Jurkat, Clone E6-1 (cell line): ENCODE results near the gene SYCE1. TPM values are rescaled to one million over a fixed set of nuclear protein-coding genes. Genes with fewer than 3 reads are reported as not detected.
"Not testable (repeated sequence)": the region's sequence is repeated elsewhere in the genome, so short reads cannot be mapped to it uniquely, and the experiment has no call there.

ENCODE experiments used
- DNase-seq: peaks from one replicate; pipeline ENCODE4 v3.0.0-alpha.2; 2011; ENCODE audit warnings: low read depth, low spot score
- H3K4me3 ChIP-seq: 2 replicates; pipeline ENCODE4 v1.5.1; 2011; ENCODE audit warnings: mild to moderate bottlenecking, low read length, control low read depth, moderate library complexity
- polyA plus RNA-seq: library from polyadenylated mRNA; unstranded; fragments of >200 nt; gene quantifications from one replicate; pipeline ENCODE4 v1.2.1, GENCODE V29; 2012; ENCODE audit warnings: missing spikeins; ENCODE audit not compliant: insufficient read length, insufficient read depth

Gene SYCE1, protein sequence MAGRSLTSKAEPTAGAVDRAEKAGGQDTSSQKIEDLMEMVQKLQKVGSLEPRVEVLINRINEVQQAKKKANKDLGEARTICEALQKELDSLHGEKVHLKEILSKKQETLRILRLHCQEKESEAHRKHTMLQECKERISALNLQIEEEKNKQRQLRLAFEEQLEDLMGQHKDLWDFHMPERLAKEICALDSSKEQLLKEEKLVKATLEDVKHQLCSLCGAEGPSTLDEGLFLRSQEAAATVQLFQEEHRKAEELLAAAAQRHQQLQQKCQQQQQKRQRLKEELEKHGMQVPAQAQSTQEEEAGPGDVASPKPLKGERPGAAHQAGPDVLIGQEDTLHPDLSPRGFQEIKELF
- not detected for polyA plus RNA-seq

DNA sequence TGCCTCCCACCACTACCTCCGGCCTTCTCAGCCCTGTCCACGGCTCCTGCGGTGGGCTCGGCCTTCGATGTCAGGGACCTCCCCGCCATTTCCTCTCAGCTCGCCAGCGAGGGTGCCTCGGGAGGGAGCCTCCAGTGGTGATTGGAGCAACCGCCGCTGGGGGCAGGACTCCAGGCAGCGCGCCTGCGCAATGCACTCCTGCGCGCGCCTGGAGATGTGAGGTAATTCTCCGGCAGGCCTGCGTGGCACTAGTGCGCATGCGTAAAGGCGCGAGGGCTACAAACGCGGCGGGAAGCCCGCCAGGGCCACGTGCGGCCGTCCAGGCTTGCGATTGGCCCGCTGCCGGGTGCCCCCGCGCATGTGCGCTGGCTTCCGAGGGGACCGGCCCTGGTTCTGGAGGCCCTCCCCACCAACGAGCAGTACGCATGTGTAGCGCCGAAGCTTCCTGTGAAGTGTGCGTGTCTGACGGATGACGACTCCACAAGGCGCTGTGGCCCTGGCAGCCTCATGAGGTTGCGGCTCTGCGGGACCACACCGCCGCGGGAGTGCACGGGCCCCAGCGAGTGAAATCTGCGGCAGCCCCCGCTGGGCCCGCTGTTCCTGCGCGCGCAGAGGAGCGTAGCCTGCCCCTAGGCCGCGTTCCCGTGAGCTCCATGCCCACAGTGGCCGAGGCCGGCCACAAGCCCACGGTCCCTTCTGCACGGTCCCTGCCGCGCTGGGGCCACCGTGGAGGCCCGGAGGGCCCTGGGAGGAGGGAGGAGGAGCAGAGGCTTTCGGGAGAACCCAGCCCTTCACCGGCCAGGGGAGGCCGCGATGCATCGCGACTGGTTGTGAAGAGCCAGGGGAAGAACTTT, at the start of gene SYCE1:
SYCE1 (minus strand) TSS at position 143 of the 854 bp plus-strand sequence; CDS start at position 89, 54 bp downstream.
- H3K4me3 ChIP-seq, result no peak within 1 kb of the TSS
- DNase-seq, result no peak

- H3K4me3 ChIP-seq, result no peak overlapping the region
These were observed 49.6 kb upstream of the SYCE1 start for GRCh38 chr10:133614830-133615580.

GRCh38 chr10:133613699-133614098, 48.3 kb upstream of the SYCE1 start:
- no peak for DNase-seq
- no peak overlapping the region for H3K4me3 ChIP-seq

More at GRCh38 chr10:133614830-133615580, 49.6 kb upstream of the SYCE1 start:
- DNase-seq, result no peak

DNA sequence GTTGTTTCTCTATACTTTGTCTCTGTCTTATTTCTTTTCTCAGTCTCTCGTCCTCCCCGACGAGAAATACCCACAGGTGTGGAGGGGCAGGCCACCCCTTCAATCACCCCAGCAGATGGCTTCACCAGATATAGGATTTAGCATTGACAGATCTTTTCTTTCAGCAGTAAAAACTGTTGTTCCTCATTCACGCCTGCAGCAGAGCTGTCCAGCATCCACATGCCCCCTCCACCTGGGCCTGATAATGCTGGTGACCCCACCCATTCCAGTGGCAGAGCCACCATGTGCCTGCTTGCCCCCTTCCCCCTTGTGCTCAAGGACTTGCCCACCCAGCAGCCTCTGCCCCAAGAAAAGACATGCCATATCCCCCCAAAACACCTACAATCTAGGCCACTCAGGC, 45.7 kb upstream of the SYCE1 start:
- no peak for DNase-seq

DNA sequence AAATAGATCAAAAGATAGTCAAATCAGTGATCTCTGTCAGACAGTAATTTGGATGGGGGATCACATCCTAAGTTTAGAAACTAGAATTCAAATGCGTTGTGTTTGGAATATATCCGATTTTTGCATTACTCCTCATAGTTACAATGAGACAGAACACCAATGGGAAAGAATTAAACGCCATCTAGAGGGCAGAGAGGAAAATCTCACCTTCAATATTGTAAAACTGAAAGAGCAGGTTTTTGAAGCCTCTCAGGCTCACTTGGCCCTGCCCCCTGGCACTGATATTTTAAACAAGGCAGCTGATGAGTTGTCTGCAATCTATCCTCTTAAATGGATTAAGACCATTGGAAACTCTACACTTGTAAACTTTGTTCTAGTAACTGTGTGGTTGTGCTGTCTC, 43.5 kb upstream of the SYCE1 start:
- no peak overlapping the region for H3K4me3 ChIP-seq
- DNase-seq, result peak; percentile 47

More for the DNA sequence above, 45.7 kb upstream of the SYCE1 start:
- H3K4me3 ChIP-seq, result no peak overlapping the region

DNA sequence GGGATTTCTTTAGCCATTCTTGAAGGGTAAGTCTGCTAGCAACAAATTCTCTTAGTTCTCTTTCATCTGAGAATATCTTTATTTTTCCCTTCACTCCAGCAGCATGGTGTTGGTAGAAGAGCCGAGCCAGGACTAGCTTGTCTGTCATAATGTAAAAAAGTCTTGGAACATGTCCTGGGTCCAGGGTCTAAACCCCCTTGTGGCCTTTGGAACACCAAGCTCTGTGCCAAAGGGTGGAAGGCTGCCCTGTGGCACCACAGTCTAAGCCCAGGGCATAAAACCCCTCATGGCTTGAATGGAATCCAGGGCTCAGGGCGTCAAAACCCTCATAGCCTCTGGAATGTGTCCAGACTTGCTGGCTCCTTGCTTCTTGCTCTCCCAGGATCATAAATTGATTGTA, 38.1 kb upstream of the SYCE1 start:
- H3K4me3 ChIP-seq, DNase-seq: not testable (repeated sequence)

GRCh38 chr10:133600657-133601056, 35.3 kb upstream of the SYCE1 start:
- no peak overlapping the region for H3K4me3 ChIP-seq
- DNase-seq, result no peak

GRCh38 chr10:133599869-133600268, 34.5 kb upstream of the SYCE1 start:
- not testable (repeated sequence) for DNase-seq

DNA sequence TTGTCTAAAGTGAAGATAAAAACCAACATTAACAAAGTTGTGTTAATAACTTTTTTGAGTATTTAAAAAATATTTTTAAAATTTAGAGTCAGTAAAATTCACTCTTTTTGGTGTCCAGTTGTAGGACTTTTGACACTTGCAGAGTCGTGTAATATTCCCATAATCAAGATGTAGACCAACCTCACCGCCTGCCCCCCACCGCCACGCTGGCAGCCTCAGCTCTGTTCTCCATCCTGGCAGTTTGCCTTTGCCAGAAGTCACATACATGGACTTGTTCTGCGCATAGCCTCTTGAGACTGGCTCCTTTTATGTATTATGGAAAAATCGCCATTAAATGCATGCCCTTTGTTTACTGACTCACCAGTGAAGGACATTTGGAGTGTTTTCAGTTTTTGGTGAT, 27.3 kb upstream of the SYCE1 start:
- DNase-seq, result no peak
- H3K4me3 ChIP-seq, result no peak overlapping the region

More at GRCh38 chr10:133599869-133600268, 34.5 kb upstream of the SYCE1 start:
- H3K4me3 ChIP-seq, result not testable (repeated sequence)

- H3K4me3 ChIP-seq, result no peak overlapping the region
- no peak for DNase-seq
These were observed 25.6 kb upstream of the SYCE1 start for GRCh38 chr10:133590970-133591359.

DNA sequence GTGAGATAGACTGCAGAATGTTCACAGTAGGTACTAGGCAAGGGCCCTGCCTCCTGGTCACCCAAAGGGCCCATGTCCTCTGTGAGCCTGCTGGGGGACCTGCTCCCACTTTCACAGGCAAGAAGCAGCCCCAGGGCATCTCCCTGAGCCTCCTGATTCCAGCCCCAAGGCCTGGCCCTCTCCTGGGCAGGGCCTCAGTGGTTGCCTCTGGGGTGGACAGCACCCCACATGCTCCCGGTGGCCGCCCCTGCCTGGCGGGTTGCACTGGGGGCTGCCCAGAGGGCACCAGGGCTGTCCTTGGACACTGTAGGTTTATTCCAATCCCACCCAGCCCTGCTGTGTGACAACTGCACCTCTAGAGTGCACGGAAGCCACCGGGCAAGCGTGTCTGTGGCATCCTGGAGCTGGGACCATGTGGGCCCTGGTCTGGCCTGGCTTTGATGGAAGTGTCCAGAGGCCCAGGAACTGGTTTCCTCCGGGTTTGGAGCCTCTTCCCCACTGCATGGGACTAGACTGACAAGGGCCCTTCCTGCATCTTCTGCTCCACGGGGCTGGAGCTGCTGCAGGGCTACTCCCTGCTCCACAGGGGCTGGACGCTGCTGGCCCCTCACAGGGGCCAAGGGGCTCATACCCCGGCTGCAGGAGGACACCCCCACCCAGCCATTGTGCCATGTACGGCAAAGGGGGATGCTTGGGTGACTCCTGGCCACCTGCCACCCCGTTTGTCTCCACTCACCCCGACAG, 25.0 kb upstream of the SYCE1 start:
- H3K4me3 ChIP-seq, result no peak overlapping the region
- no peak for DNase-seq

DNA sequence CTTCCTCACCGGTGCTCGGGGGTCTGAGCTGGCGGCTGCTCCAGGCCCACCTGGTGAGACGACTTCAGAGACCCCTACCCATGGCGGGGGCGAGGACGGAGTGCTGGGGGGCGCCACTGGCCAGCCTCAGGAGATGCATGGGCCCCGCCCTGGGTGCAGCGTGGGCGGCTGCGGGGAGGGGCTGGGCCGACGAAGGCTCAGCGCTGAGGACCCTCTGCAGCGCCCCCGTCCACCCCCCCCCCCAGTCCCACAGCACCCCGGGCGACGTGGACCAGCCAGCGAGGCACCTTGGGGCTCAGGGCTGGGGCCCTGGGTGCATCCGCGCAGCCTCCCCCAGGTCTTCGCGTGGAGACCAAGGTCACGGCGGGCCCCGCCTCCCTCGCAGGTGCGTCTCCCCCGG, 11.7 kb upstream of the SYCE1 start:
- H3K4me3 ChIP-seq, DNase-seq: not testable (repeated sequence)

DNA sequence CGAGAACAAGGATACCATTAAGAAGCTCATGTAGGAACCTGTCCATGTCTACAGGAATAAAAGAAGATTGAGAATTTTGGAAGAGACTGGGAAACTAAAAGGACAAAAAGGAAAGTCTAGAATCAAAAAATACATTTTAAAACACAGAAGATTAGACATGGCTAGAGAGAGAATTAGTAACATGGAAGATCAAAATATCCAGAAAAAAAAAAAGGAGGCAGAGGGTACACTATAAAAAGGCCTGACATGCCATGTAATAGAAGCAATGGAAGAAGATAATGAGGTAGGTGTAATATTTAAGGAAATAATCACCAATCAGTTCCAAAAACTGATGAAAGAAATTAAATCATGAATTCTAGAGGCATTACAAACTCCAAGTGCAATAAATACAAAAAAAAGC, 8.1 kb upstream of the SYCE1 start:
- H3K4me3 ChIP-seq, DNase-seq: not testable (repeated sequence)

- not testable (repeated sequence) for DNase-seq, H3K4me3 ChIP-seq
These were observed 6.7 kb upstream of the SYCE1 start for GRCh38 chr10:133572055-133572454.

- not testable (repeated sequence) for DNase-seq, H3K4me3 ChIP-seq
These were observed 4.4 kb upstream of the SYCE1 start for GRCh38 chr10:133569801-133570200.

GRCh38 chr10:133568831-133569527, 3.6 kb upstream of the SYCE1 start:
- DNase-seq, H3K4me3 ChIP-seq: not testable (repeated sequence)

DNA sequence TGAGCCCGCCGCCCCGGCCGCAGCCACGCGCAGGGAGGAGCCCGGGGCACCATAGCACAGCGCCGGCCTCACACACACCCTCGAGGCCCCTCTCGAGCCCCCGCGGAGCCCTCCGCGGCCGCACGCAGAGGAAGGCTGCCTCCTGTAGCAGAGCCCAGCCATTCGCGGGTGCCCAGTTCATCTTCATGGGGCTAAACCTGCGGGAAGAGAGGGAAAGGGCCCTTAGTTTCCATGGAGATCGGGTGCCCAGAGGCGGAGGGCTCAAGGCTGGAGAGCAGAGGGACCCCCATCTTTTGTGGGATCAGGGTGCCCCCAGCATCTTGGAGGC, 2.9 kb upstream of the SYCE1 start:
- no peak overlapping the region for H3K4me3 ChIP-seq

DNA sequence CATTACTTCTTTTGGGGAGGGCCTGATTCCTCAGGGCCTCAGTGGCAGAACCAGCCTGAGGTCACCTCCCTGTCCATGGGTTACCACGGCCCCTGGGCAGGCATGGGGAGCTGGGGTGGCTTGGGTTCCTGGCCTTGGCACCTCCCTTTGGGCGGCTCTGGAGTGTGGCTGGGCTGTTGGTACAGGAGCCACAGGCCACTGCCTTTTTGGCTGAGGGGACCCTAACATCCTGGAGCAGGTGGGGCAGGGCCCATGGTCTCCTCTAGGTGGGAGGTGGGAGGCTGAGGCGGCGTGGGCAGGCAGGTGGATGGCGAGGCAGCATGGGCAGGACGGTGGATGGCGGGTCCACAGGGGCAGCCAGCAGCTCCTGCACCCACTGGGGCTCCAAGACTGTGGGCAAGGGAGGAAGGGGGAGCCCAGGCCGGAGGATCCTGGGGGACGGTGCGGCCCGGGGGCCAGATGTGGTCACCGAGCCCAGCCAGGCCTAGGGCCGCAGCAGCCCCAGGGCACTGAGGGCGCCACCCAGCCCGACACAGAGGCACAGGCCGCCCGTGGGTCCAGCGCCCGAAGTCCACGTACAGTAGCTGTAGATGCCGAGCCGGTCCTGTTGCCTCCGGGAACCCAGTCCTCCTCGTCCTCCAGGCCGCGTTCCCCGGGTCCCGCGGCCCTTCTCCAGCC, 2.4 kb upstream of the SYCE1 start:
- no peak for DNase-seq
- H3K4me3 ChIP-seq, result no peak overlapping the region

More for the DNA sequence above, 2.9 kb upstream of the SYCE1 start:
- DNase-seq, result no peak
